Stimulated activated effector memory CD8-positive, alpha-beta T cell treated with anti-CD3 and anti-CD28 coated beads, Interleukin-12 subunit alpha, Interleukin-12 subunit beta, amount 100 ng/mL, for 72 hours (primary cell): ENCODE data around the gene CNN2.

Source experiments
- ATAC-seq: fragments of 150-1000 bp; cut with Tn5 transposase; 2 replicates; pipeline ENCODE4 v1.10.0; 2021
- DNase-seq, 2 donors: peaks; one replicate each; pipeline ENCODE4 v3.0.0; 2021 to 2022; ENCODE audit warnings: low spot score in 2 of 2
- H3K27ac Mint-ChIP-seq: one replicate; pipeline ENCODE4 v1.8.0; 2022; ENCODE audit warnings: mild to moderate bottlenecking, mixed read lengths
- H3K36me3 Mint-ChIP-seq: one replicate; pipeline ENCODE4 v1.8.0; 2022; ENCODE audit warnings: mild to moderate bottlenecking, mixed read lengths
- H3K4me1 Mint-ChIP-seq: one replicate; pipeline ENCODE4 v1.8.0; 2022; ENCODE audit warnings: mixed read lengths
- H3K4me3 Mint-ChIP-seq: one replicate; pipeline ENCODE4 v1.8.0; 2022; ENCODE audit warnings: mild to moderate bottlenecking, mixed read lengths
- H3K9me3 Mint-ChIP-seq: one replicate; pipeline ENCODE4 v1.8.0; 2022; ENCODE audit warnings: mixed read lengths

CNN2 gene

DNA sequence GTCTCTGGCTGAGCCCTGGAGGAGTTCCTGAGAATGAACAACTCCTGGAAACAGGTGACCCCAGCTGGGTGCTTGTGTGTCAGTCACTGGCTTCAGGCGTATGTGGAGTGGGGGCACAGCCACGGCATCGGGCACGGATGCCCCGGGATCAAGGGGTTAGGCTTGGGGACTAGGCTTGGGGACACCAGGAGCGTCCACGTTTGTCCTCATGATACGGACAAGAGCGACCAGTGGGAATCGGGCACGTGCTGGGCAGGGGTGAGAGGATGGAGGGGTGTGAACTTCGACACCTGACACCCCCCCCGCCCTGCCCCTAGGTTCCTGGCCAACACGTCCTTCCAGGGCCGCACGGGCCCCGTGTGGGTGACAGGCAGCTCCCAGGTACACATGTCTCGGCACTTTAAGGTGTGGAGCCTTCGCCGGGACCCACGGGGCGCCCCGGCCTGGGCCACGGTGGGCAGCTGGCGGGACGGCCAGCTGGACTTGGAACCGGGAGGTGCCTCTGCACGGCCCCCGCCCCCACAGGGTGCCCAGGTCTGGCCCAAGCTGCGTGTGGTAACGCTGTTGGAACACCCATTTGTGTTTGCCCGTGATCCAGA, 22.1 kb upstream of the CNN2 start:
- no peak overlapping the region for H3K27ac Mint-ChIP-seq
- H3K4me3 Mint-ChIP-seq: no peak overlapping the region
- no peak for ATAC-seq
- no peak for DNase-seq
- peaks cover 13% of the 10 kb centered on the region for H3K4me1 Mint-ChIP-seq
- H3K9me3 Mint-ChIP-seq: no peaks in the 10 kb centered on the region
- H3K36me3 Mint-ChIP-seq: peaks cover 32% of the 10 kb centered on the region

- no peak overlapping the region for H3K27ac Mint-ChIP-seq
- peaks cover 12% of the 10 kb centered on the region for H3K4me1 Mint-ChIP-seq
- ATAC-seq (no peak), DNase-seq (no peak)
- no peak overlapping the region for H3K4me3 Mint-ChIP-seq
- H3K36me3 Mint-ChIP-seq: peaks cover 32% of the 10 kb centered on the region
- H3K9me3 Mint-ChIP-seq: no peaks in the 10 kb centered on the region
These were observed 21.4 kb upstream of the CNN2 start for GRCh38 chr19:1004803-1005664.

GRCh38 chr19:1006711-1007398, 19.6 kb upstream of the CNN2 start:
- Mint-ChIP-seq H3K36me3 (peaks cover 32% of the 10 kb centered on the region), H3K4me3 (no peak overlapping the region), H3K9me3 (no peaks in the 10 kb centered on the region), H3K27ac (peak overlapping the region; percentile 52), H3K4me1 (peaks cover 12% of the 10 kb centered on the region)
- no peak for ATAC-seq
- no peak for DNase-seq

DNA sequence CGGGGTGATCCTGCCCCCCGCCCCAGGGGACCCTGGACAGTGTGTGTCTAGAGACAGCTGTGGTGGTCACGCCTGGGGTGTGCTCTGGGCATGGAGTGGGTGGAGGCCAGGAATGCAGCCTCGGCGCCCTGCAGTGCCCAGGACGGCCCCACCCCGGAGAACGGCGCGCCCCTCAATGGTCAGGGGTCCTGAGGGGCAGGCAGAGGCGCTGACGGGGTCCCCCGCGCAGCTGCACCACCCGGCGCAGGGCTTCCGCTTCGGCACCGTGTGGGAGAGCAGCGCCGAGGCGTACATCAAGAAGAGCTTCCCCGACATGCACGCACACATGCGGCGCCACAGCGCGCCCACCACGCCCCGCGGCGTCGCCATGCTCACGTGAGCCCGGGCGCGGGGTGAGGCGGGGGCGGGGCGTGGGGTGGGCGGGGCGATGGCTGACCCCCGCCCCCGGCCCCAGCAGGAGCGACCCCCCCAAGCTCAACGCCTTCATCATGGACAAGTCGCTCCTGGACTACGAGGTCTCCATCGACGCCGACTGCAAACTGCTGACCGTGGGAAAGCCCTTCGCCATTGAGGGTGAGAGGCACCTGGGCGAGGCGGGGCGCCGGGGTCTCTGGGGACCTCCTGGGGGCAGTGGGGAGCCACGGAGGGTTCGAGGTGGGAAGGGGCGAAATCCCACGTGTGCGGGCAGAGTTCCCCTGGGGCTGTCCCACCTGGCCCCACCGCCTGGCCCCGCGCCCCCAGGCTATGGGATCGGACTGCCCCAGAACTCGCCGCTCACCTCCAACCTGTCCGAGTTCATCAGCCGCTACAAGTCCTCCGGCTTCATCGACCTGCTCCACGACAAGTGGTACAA, 18.8 kb upstream of the CNN2 start:
- H3K4me1 Mint-ChIP-seq: peaks cover 12% of the 10 kb centered on the region
- DNase-seq (no peak), ATAC-seq (no peak)
- H3K9me3 Mint-ChIP-seq: no peaks in the 10 kb centered on the region
- H3K36me3 Mint-ChIP-seq: peaks cover 32% of the 10 kb centered on the region
- H3K4me3 Mint-ChIP-seq: no peak overlapping the region
- H3K27ac Mint-ChIP-seq: peak overlapping the region; percentile 52

DNA sequence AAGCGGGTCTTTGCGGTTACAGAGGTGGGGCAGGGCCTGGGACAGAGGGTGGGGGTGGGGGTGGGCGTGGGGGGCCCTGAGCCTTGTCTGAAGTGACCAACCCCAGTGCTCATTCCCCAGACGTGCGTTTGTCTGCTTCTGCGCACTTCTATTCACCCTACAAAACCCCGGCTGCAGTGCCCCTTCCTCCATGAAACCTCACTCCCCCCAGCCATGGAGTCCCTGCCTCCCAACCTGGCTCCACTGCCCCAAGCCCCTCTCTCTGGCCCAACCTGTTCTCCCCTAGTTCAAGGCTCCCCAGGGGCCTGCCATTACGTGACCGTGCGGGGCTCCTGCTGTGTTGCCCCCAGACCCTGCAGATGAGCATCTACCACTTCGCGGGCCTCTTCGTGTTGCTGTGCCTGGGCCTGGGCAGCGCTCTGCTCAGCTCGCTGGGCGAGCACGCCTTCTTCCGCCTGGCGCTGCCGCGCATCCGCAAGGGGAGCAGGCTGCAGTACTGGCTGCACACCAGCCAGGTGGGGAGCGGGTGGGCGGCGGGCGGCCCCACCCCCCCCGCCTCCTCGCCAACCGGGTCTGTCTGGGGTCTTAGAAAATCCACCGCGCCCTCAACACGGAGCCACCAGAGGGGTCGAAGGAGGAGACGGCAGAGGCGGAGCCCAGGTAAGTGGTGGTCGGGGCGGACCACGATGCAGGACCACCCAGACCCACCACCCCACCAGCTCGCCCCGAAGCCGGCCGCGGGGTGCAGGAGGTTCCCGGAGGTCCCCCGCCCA, 18.0 kb upstream of the CNN2 start:
- ATAC-seq: no peak
- Mint-ChIP-seq H3K36me3 (peaks cover 32% of the 10 kb centered on the region), H3K27ac (no peak overlapping the region), H3K4me3 (no peak overlapping the region), H3K4me1 (peaks cover 12% of the 10 kb centered on the region), H3K9me3 (no peaks in the 10 kb centered on the region)
- no peak for DNase-seq

- peaks cover 7% of the 10 kb centered on the region for H3K4me1 Mint-ChIP-seq
- no peaks in the 10 kb centered on the region for H3K9me3 Mint-ChIP-seq
- H3K36me3 Mint-ChIP-seq: peaks cover 31% of the 10 kb centered on the region
- H3K27ac Mint-ChIP-seq: no peak overlapping the region
- no peak overlapping the region for H3K4me3 Mint-ChIP-seq
- ATAC-seq (no peak), DNase-seq (no peak)
These were observed 17.1 kb upstream of the CNN2 start for GRCh38 chr19:1009041-1009980.

DNA sequence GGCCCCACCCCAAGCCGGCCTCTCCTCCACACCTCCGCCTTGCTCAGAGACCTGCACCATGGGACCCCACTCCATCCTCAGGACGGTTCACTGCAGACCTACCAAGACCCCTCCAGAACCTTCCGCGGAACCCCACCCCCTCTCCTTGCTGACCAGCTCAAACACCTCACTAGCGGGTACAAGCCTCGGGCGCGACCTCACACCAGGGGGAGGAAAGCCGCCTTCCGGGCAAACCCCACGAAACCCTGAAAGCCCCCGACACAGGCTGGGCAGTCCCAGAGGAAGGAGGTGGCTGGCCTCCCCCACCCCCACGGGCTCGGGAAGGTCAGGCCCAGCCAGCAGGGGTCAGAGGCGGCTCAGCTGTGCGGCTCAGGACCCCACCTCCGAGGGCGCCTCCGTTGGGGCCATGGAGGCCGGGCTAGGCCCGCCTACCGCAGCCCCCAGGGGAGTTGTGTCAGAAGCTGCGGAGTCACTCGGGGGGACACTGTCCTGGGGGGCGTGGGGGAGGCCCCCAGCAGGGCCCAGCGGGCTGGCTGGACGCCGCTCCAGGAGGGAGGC, 16.3 kb upstream of the CNN2 start:
- Mint-ChIP-seq H3K4me1 (peaks cover 7% of the 10 kb centered on the region), H3K4me3 (no peak overlapping the region), H3K27ac (no peak overlapping the region), H3K9me3 (no peaks in the 10 kb centered on the region), H3K36me3 (peaks cover 32% of the 10 kb centered on the region)
- DNase-seq (no peak), ATAC-seq (no peak)

- H3K9me3 Mint-ChIP-seq: no peaks in the 10 kb centered on the region
- ATAC-seq (no peak), DNase-seq (no peak)
- no peak overlapping the region for H3K4me3 Mint-ChIP-seq
- H3K36me3 Mint-ChIP-seq: peaks cover 36% of the 10 kb centered on the region
- H3K27ac Mint-ChIP-seq: no peak overlapping the region
- H3K4me1 Mint-ChIP-seq: peaks cover 12% of the 10 kb centered on the region
These were observed 15.6 kb upstream of the CNN2 start for GRCh38 chr19:1010586-1011510.

- peaks cover 18% of the 10 kb centered on the region for H3K4me1 Mint-ChIP-seq
- H3K9me3 Mint-ChIP-seq: no peaks in the 10 kb centered on the region
- H3K4me3 Mint-ChIP-seq: no peak overlapping the region
- no peak overlapping the region for H3K27ac Mint-ChIP-seq
- DNase-seq: no peak
- ATAC-seq: no peak
- H3K36me3 Mint-ChIP-seq: peaks cover 41% of the 10 kb centered on the region
These were observed 14.5 kb upstream of the CNN2 start for GRCh38 chr19:1011831-1012333.

DNA sequence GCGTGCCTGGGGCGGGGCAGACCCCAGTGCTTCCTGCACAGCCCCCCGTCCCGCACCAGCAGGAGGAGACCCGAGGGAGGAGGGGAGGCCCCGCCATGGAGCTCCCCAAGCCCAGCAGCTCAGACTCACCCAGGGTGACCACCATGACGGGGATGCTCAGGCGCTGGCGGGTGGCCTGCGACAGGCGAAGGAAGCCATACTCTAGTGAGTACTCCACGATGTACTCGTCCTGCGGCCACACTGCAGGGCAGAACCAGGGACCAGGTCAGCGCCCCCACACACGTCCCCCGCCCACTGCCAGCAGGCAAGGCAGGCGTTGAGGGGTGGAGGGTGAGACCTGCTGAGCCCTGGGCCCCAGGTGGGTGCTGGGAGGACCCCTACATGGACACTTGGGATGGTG, 14.1 kb upstream of the CNN2 start:
- Mint-ChIP-seq H3K36me3 (peaks cover 41% of the 10 kb centered on the region), H3K4me3 (no peak overlapping the region), H3K9me3 (no peaks in the 10 kb centered on the region), H3K4me1 (peaks cover 19% of the 10 kb centered on the region), H3K27ac (no peak overlapping the region)
- ATAC-seq: no peak
- no peak for DNase-seq

- no peaks in the 10 kb centered on the region for H3K9me3 Mint-ChIP-seq
- DNase-seq: no peak
- peaks cover 44% of the 10 kb centered on the region for H3K36me3 Mint-ChIP-seq
- no peak overlapping the region for H3K4me3 Mint-ChIP-seq
- H3K4me1 Mint-ChIP-seq: peaks cover 28% of the 10 kb centered on the region
- no peak overlapping the region for H3K27ac Mint-ChIP-seq
- ATAC-seq: no peak
These were observed 13.2 kb upstream of the CNN2 start for GRCh38 chr19:1013218-1013617.

GRCh38 chr19:1014161-1015060, 12.0 kb upstream of the CNN2 start:
- DNase-seq (no peak), ATAC-seq (no peak)
- peaks cover 40% of the 10 kb centered on the region for H3K4me1 Mint-ChIP-seq
- H3K4me3 Mint-ChIP-seq: no peak overlapping the region
- peak overlapping the region; percentile 29 for H3K27ac Mint-ChIP-seq
- H3K36me3 Mint-ChIP-seq: peaks cover 50% of the 10 kb centered on the region
- no peaks in the 10 kb centered on the region for H3K9me3 Mint-ChIP-seq
